Measurements from ENCODE around the gene PSMB3. TPM values are rescaled to one million over a fixed set of nuclear protein-coding genes. Genes with fewer than 3 reads are reported as not detected.

PSMB3 gene
- total and polyA plus RNA-seq, 9 of the 15 experiments (the other 6 are each of a cell fraction or from before 2014, with no cell fraction given), result 460 to 2,775 (median 574) TPM

DNA sequence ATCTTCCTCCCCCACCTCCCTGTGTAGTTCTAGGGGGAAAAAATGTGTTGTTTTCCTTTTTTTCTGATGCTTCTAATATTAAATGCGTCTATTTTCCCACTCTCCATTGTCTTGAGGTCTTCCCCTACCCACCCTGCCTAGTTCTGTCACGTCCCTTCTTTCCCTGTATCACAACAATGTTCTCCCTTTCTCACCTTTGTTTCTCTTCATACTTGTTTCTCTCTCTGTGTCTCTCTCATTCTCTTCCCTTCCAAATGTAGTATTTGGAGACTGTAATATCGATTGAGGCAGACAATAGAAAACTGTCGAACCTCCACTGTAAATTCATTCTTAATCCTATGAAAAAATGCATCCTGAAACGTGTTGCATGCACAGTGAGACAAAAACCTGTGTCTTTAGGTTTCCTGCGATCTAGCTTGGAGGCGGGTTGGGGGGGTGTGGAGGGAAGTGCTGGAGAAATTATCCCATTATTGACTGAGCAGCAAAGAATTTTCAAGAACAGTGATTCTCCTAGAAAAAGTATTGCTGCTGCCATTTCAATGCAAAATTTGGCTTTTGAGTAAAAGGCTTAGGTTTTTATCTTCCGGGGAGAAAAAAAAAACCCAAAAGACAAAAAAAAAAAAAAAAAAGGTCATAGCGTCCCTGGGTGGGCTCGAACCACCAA lies 1.3 kb upstream of the PSMB3 start (continued):
- TF ChIP-seq HDGF (IDR thresholded peaks at IDR 0.05) (0 out of 2 replicates have a peak, but pooled peaks have one; percentile 41), ADNP (tag; IDR thresholded peaks at IDR 0.05) (peak; percentile 99), TAF1 (IDR thresholded peaks at IDR 0.05; ENCODE audit: control insufficient read depth, extremely low read depth, insufficient read depth, low read length, severe bottlenecking) (no peak), HNRNPLL (IDR thresholded peaks at IDR 0.05; ENCODE audit: low read depth, low read length, poor library complexity, severe bottlenecking) (no peak), NKRF (IDR thresholded peaks at IDR 0.05; ENCODE audit: borderline replicate concordance) (peak; percentile 77; the same call in 1 of the 2 replicates), U2AF2 (optimal IDR thresholded peaks at IDR 0.05; ENCODE audit: low read depth, low read length) (no peak), GATA2 (CRISPR knock-in tag; IDR thresholded peaks at IDR 0.05) (no peak), ZNF561 (CRISPR knock-in tag; conservative IDR thresholded peaks at IDR 0.05) (no peak), SMARCB1 (IDR thresholded peaks at IDR 0.05; ENCODE audit: insufficient read length, low read depth) (no peak), NRF1 (conservative IDR thresholded peaks at IDR 0.05 in 1 of 2, IDR thresholded peaks at IDR 0.05 in 1 of 2) (no peak), IRF2 (CRISPR knock-in tag; IDR thresholded peaks at IDR 0.05) (no peak), SIN3A (IDR thresholded peaks at IDR 0.05; ENCODE audit: borderline replicate concordance in 2 of 2, control insufficient read depth in 1 of 2, low read depth in 2 of 2, low read length in 2 of 2) (0 out of 4 replicates have a peak, but pooled peaks of 1 of the 2 experiments have one; percentile 19), TRIM25 (IDR thresholded peaks at IDR 0.05; ENCODE audit: borderline replicate concordance) (0 out of 2 replicates have a peak, but pooled peaks have one; percentile 78), KLF13 (tag; IDR thresholded peaks at IDR 0.05; ENCODE audit: borderline replicate concordance, low read depth) (no peak), ZBTB11 (CRISPR knock-in tag; IDR thresholded peaks at IDR 0.05) (no peak), FOXK2 (conservative IDR thresholded peaks at IDR 0.05 in 1 of 2, IDR thresholded peaks at IDR 0.05 in 1 of 2; ENCODE audit: low read depth in 2 of 2) (peak in 1 of 2 experiments; percentile 40; a peak in 2 of 4 replicates), ZNF165 (CRISPR knock-in tag; IDR thresholded peaks at IDR 0.05; ENCODE audit: borderline replicate concordance) (no peak), NCOA1 (IDR thresholded peaks at IDR 0.05; ENCODE audit: low read depth) (no peak), RFX7 (CRISPR knock-in tag; IDR thresholded peaks at IDR 0.05) (no peak), ZNF217 (CRISPR knock-in tag; IDR thresholded peaks at IDR 0.05) (no peak)

All from K562 (cell line).